WTC11 (cell line): ENCODE results near the gene MED27. TPM values are rescaled to one million over a fixed set of nuclear protein-coding genes. Genes with fewer than 3 reads are reported as not detected.

Experiments
- ATAC-seq: fragments of 200-7000 bp; cut with Tn5 transposase; 2 replicates; pipeline ENCODE4 v1.10.0; 2021; ENCODE audit warnings: mild to moderate bottlenecking, moderate library complexity
- CTCF ChIA-PET: fragments of 300-600 bp; sonication (Branson Sonifier 250); formaldehyde crosslinking; loops from one replicate; lab custom pipeline; 2021; ENCODE audit warnings: antibody characterized with exemption; lab: Charles Lee
- POLR2A ChIA-PET: fragments of 350-600 bp; sonication (Branson Sonifier 250); formaldehyde crosslinking; loops from one replicate; lab custom pipeline; 2021; ENCODE audit warnings: antibody characterized with exemption; lab: Charles Lee
- DNase-seq: peaks from one replicate; pipeline ENCODE4 v3.0.0; 2021; ENCODE audit warnings: low spot score
- H3K27ac Mint-ChIP-seq: 2 replicates; pipeline ENCODE4 v1.8.0; 2021; ENCODE audit warnings: mixed read lengths
- H3K27me3 Mint-ChIP-seq: 2 replicates; pipeline ENCODE4 v1.8.0; 2021; ENCODE audit warnings: low read depth, mild to moderate bottlenecking, moderate library complexity, mixed read lengths
- H3K36me3 Mint-ChIP-seq: 2 replicates; pipeline ENCODE4 v1.8.0; 2021; ENCODE audit warnings: mixed read lengths
- H3K4me1 Mint-ChIP-seq: 2 replicates; pipeline ENCODE4 v1.8.0; 2022; ENCODE audit warnings: mixed read lengths
- H3K4me3 Mint-ChIP-seq: 2 replicates; pipeline ENCODE4 v1.8.0; 2021; ENCODE audit warnings: mild to moderate bottlenecking, moderate library complexity, mixed read lengths
- H3K9me3 Mint-ChIP-seq: 2 replicates; pipeline ENCODE4 v1.8.0; 2021; ENCODE audit warnings: mixed read lengths
- AFF4 ChIP-seq: sonication (generic); formaldehyde crosslinking; IDR thresholded peaks from 2 replicates; pipeline ENCODE4 v1.8.1; 2023; ENCODE audit warnings: mild to moderate bottlenecking, missing genetic modification reagents, borderline replicate concordance
- ATF1 ChIP-seq: sonication (generic); formaldehyde crosslinking; IDR thresholded peaks from 2 replicates; pipeline ENCODE4 v1.8.1; 2023; ENCODE audit warnings: mild to moderate bottlenecking, moderate library complexity, missing genetic modification reagents
- ATF3 ChIP-seq: sonication (generic); formaldehyde crosslinking; conservative IDR thresholded peaks from 2 replicates; pipeline ENCODE4 v1.8.1; 2022; ENCODE audit warnings: mild to moderate bottlenecking, missing genetic modification reagents
- ATF6 ChIP-seq: sonication (generic); formaldehyde crosslinking; IDR thresholded peaks from 2 replicates; pipeline ENCODE4 v1.8.1; 2023; ENCODE audit warnings: mild to moderate bottlenecking, missing genetic modification reagents
- CREM ChIP-seq: sonication (generic); formaldehyde crosslinking; IDR thresholded peaks from 2 replicates; pipeline ENCODE4 v1.8.1; 2022; ENCODE audit warnings: mild to moderate bottlenecking, missing genetic modification reagents, moderate library complexity
- FOXK1 ChIP-seq: sonication (generic); formaldehyde crosslinking; IDR thresholded peaks from 2 replicates; pipeline ENCODE4 v1.8.0; 2022; ENCODE audit warnings: mild to moderate bottlenecking, moderate library complexity, missing genetic modification reagents
- JUN ChIP-seq: sonication (generic); formaldehyde crosslinking; IDR thresholded peaks from 2 replicates; pipeline ENCODE4 v1.8.0; 2023; ENCODE audit warnings: mild to moderate bottlenecking, missing genetic modification reagents
- KAT7 ChIP-seq: sonication (generic); formaldehyde crosslinking; IDR thresholded peaks from 2 replicates; pipeline ENCODE4 v1.8.1; 2023; ENCODE audit warnings: missing genetic modification reagents, mild to moderate bottlenecking, borderline replicate concordance
- MXD4 ChIP-seq: fragments of 250-450 bp; sonication (Bioruptor Pico); IDR thresholded peaks from 2 replicates; pipeline ENCODE4 v1.8.0; 2021; ENCODE audit warnings: mild to moderate bottlenecking, moderate library complexity, borderline replicate concordance
- NR1H2 ChIP-seq: sonication (generic); formaldehyde crosslinking; IDR thresholded peaks from 2 replicates; pipeline ENCODE4 v1.9.0; 2021; ENCODE audit warnings: mild to moderate bottlenecking, moderate library complexity, missing genetic modification reagents
- NR2C2 ChIP-seq: sonication (generic); formaldehyde crosslinking; IDR thresholded peaks from 2 replicates; pipeline ENCODE4 v1.8.0; 2022; ENCODE audit warnings: mild to moderate bottlenecking, missing genetic modification reagents
- RORB ChIP-seq: fragments of 250-450 bp; sonication (Bioruptor Pico); IDR thresholded peaks from 2 replicates; pipeline ENCODE4 v1.9.0; 2021; ENCODE audit warnings: mild to moderate bottlenecking
- SP1 ChIP-seq: sonication (generic); formaldehyde crosslinking; conservative IDR thresholded peaks from 2 replicates; pipeline ENCODE4 v1.8.1; 2022; ENCODE audit warnings: missing genetic modification reagents
- USF1 ChIP-seq: sonication (generic); formaldehyde crosslinking; IDR thresholded peaks from 2 replicates; pipeline ENCODE4 v1.8.0; 2022; ENCODE audit warnings: mild to moderate bottlenecking, missing genetic modification reagents
- ZBTB21 ChIP-seq: sonication (generic); formaldehyde crosslinking; IDR thresholded peaks from 2 replicates; pipeline ENCODE4 v1.8.1; 2023; ENCODE audit warnings: mild to moderate bottlenecking, missing genetic modification reagents, borderline replicate concordance
- ZNF138 ChIP-seq: sonication (generic); formaldehyde crosslinking; conservative IDR thresholded peaks from 2 replicates; pipeline ENCODE4 v1.8.1; 2022; ENCODE audit warnings: mild to moderate bottlenecking, moderate library complexity, missing genetic modification reagents
- ZNF219 ChIP-seq: sonication (generic); formaldehyde crosslinking; IDR thresholded peaks from 2 replicates; pipeline ENCODE4 v1.8.0; 2023; ENCODE audit warnings: missing genetic modification reagents, mild to moderate bottlenecking, borderline replicate concordance
- ZSCAN18 ChIP-seq: fragments of 250-450 bp; sonication (Bioruptor Pico); IDR thresholded peaks from 2 replicates; pipeline ENCODE4 v2.1.2; 2022; ENCODE audit warnings: mild to moderate bottlenecking, moderate library complexity
- total RNA-seq: library from RNA; stranded (reverse); gene quantifications from 3 replicates; pipeline ENCODE4 v1.2.3, GENCODE V29; 2021
- TF ChIP-seq, protein P1 (sequence below): sonication (generic); formaldehyde crosslinking; IDR thresholded peaks from 2 replicates; pipeline ENCODE4 v1.8.0; 2023; ENCODE audit warnings: mild to moderate bottlenecking, missing genetic modification reagents
- TF ChIP-seq, protein P2 (sequence below): sonication (generic); formaldehyde crosslinking; IDR thresholded peaks from 2 replicates; pipeline ENCODE4 v1.8.0; 2023; ENCODE audit warnings: missing genetic modification reagents, mild to moderate bottlenecking, borderline replicate concordance

MED27 gene
- total RNA-seq, 1 experiment from 2014 or later: 27.9 TPM

DNA sequence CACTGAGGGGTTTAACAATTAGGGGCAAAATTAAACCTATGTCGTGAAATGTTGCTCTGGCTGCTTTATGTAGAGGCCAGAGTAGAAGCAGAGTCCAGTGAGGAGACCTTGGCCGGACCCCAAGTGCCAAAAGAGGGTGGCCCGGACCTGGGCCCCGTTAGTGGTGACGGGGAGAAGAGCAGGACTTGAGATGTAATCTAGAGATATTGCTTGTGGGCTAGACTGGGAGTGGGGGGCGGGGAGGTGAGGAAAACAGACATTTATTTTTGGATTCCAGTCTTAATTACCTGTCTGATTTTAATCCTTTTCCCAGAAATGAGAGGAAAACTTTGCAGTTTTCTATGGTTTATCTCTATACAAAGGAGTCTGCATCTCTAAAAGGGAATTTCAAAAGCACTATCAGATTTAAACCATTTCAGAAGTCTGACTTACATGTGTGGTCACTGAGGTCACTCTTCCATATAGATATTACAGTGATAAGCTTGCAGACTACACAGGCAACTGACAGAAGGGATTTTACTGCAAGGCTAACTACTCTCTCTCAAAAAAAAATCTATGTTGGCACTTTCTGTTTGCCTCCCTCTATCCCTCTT, 108.1 kb downstream of the MED27 start (continued):
- TF ChIP-seq ATF1 (CRISPR knock-in tag) (no peak), SP1 (CRISPR knock-in tag) (no peak), ZSCAN18 (CRISPR knock-in tag) (no peak)
- TF ChIP-seq, protein P1, sequence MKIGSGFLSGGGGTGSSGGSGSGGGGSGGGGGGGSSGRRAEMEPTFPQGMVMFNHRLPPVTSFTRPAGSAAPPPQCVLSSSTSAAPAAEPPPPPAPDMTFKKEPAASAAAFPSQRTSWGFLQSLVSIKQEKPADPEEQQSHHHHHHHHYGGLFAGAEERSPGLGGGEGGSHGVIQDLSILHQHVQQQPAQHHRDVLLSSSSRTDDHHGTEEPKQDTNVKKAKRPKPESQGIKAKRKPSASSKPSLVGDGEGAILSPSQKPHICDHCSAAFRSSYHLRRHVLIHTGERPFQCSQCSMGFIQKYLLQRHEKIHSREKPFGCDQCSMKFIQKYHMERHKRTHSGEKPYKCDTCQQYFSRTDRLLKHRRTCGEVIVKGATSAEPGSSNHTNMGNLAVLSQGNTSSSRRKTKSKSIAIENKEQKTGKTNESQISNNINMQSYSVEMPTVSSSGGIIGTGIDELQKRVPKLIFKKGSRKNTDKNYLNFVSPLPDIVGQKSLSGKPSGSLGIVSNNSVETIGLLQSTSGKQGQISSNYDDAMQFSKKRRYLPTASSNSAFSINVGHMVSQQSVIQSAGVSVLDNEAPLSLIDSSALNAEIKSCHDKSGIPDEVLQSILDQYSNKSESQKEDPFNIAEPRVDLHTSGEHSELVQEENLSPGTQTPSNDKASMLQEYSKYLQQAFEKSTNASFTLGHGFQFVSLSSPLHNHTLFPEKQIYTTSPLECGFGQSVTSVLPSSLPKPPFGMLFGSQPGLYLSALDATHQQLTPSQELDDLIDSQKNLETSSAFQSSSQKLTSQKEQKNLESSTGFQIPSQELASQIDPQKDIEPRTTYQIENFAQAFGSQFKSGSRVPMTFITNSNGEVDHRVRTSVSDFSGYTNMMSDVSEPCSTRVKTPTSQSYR (CRISPR knock-in tag): no peak

DNA sequence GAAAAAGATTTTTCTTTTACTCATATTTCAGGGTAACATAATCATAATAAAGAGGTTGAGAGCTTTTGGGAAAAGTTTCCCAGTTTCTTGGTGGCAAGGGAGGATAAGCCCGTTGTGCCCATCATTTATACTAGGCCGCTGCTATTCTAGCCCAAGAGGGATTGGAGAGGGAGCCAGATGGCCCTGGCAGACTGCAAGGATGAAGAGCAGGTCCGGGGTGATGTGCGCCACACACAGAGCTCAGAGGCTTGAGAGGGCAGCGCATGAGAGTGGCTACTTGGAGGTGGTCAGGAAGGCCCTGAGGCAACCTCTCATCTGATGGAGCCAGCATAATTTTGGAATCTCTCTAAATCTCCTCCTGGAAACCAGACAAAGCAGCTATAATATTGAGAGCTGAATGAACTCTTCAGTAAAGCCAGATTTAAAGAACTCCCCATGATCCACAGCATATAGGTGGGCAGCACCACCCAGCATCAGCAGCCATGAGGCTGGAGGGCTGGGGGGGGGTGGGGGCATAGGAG, 110.1 kb downstream of the MED27 start:
- Mint-ChIP-seq H3K9me3 (no peaks in the 10 kb centered on the region), H3K27ac (no peak overlapping the region), H3K4me3 (no peak overlapping the region), H3K4me1 (peaks cover 26% of the 10 kb centered on the region), H3K27me3 (peaks cover 30% of the 10 kb centered on the region), H3K36me3 (no peaks in the 10 kb centered on the region)
- ATAC-seq: no peak
- no peak for DNase-seq
- CTCF ChIA-PET: interaction anchor here (1.0 kb wide), 1 partner anchor 267 kb away, joined by 3 read pairs; no protein-coding TSS in a partner anchor
- POLR2A ChIA-PET: no interaction called here
- no peak for TF ChIP-seq ZNF138 (CRISPR knock-in tag)
- no peak for TF ChIP-seq NR2C2 (CRISPR knock-in tag)
- TF ChIP-seq ATF3 (CRISPR knock-in tag): no peak
- no peak for TF ChIP-seq FOXK1 (CRISPR knock-in tag)
- no peak for TF ChIP-seq AFF4 (CRISPR knock-in tag)
- TF ChIP-seq CREM: no peak
- TF ChIP-seq USF1: no peak
- no peak for TF ChIP-seq MXD4 (CRISPR knock-in tag)
- TF ChIP-seq, protein P2, sequence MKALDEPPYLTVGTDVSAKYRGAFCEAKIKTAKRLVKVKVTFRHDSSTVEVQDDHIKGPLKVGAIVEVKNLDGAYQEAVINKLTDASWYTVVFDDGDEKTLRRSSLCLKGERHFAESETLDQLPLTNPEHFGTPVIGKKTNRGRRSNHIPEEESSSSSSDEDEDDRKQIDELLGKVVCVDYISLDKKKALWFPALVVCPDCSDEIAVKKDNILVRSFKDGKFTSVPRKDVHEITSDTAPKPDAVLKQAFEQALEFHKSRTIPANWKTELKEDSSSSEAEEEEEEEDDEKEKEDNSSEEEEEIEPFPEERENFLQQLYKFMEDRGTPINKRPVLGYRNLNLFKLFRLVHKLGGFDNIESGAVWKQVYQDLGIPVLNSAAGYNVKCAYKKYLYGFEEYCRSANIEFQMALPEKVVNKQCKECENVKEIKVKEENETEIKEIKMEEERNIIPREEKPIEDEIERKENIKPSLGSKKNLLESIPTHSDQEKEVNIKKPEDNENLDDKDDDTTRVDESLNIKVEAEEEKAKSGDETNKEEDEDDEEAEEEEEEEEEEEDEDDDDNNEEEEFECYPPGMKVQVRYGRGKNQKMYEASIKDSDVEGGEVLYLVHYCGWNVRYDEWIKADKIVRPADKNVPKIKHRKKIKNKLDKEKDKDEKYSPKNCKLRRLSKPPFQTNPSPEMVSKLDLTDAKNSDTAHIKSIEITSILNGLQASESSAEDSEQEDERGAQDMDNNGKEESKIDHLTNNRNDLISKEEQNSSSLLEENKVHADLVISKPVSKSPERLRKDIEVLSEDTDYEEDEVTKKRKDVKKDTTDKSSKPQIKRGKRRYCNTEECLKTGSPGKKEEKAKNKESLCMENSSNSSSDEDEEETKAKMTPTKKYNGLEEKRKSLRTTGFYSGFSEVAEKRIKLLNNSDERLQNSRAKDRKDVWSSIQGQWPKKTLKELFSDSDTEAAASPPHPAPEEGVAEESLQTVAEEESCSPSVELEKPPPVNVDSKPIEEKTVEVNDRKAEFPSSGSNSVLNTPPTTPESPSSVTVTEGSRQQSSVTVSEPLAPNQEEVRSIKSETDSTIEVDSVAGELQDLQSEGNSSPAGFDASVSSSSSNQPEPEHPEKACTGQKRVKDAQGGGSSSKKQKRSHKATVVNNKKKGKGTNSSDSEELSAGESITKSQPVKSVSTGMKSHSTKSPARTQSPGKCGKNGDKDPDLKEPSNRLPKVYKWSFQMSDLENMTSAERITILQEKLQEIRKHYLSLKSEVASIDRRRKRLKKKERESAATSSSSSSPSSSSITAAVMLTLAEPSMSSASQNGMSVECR (CRISPR knock-in tag): no peak
- TF ChIP-seq RORB (CRISPR knock-in tag): no peak
- no peak for TF ChIP-seq NR1H2 (CRISPR knock-in tag)
- no peak for TF ChIP-seq ATF6
- no peak for TF ChIP-seq KAT7 (CRISPR knock-in tag)
- TF ChIP-seq ZNF219 (CRISPR knock-in tag): no peak
- no peak for TF ChIP-seq ZBTB21
- TF ChIP-seq JUN (CRISPR knock-in tag): no peak
